GM18502 (cell line): ENCODE measurements around the gene DSG3.

Experiments used
- ATAC-seq: cut with Tn5 transposase; IDR thresholded peaks from one replicate; pipeline ENCODE4 v1.9.1; 2021; ENCODE audit warnings: mild to moderate bottlenecking; ENCODE audit not compliant: unreplicated experiment, poor library complexity

Gene DSG3

GRCh38 chr18:31512203-31512764, 64.7 kb downstream of the DSG3 start:
- ATAC-seq = no peak

DNA sequence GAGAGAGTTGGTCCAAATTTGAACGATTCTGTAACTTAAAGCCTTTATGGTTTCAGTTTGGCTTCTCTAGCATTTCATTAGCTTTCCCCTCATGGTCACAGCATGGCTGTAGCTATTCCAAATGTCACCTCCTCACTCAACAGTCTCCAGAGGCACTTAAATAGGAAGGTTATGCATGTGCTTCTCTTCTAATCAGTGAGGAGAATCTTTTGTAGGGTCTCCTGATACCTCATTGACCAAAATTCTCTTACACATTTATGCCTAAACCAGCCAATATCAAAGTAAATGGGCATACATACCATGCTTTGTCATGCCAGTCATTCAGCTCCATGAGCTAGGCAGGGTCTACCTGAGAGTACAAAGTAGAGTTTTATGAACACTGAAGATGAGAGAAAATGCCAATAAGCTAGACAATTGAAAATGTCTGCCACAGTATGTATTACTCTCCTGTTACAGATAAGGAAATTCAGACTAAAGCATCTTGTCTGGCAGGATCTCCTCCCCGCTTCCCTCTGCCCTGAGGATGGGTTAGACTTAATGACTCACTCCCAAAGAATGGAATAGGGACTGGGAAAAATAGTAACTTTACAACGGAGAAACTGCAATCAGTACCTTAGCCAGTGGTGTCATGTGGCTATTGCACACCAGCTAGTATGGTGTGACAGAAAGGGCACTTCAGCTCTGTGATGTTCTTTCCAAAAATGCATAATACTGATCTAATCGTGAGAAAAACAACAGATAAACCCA, 65.8 kb downstream of the DSG3 start:
- no peak for ATAC-seq

- ATAC-seq = no peak
These were observed 68.9 kb downstream of the DSG3 start for GRCh38 chr18:31516437-31516836.

DNA sequence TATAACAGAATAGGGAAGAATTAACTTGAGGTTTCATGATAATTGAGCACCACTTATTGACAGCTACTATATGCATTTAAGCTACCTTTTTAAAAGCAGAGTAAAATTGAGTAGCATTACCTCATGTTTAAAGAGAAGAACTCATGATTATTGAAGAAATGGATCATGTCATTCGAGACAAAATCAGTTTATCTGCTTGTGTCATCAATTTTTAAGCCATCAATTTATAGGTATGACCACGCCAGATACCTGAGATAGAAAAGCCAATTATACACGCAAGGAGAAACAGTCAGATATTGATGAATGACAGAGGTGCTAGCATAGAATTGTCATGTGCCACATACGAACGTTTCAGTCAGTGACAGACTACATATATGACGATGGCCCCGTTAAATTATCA, 78.8 kb downstream of the DSG3 start:
- ATAC-seq = no peak
